GM12872 (cell line): Measurements from ENCODE around the gene IRF7.

Source experiments
- CTCF ChIP-seq: IDR thresholded peaks from 3 replicates; pipeline ENCODE4 v1.5.1; 2011; ENCODE audit warnings: low read depth, mild to moderate bottlenecking, low read length, moderate library complexity; ENCODE audit not compliant: insufficient read depth

IRF7 gene

GRCh38 chr11:617912-618682 is 2.3 kb upstream of the IRF7 start:
- TF ChIP-seq CTCF: no peak

DNA sequence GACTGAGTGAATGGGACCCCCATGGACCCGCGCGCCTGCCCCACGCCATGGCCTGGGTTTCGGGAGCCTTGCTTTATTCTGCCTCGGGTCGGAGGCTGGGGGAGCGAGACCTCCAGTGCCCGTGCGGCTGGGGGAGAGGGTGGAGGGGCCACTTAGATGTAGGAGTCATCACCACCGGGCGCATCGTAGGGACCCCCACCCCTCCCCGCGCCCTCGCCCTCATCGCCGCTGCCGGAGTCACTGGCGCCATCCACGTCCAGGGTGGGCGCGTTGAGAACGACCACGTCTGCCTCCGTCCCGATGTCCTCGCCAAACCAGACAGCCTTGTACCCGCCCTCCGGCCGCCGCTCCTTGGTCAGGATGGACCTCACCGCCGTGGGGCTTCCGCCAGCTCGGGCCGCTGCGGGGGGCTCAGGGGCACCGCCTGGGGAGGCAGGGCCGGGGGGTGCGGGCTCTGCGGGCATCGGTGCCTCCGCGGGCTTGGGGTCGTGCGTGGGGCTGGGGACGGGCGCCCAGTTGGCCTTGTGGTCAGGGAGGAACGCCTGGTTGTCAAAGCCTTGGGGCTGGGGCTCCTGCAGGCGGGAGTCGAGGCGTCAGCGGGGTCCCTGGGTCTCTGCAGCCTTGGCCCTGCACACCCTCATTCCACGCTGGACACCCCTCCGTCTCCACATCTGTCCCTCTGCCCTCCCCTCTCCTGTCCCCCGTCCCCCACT is 1.6 kb upstream of the IRF7 start:
- TF ChIP-seq CTCF: no peak

- no peak for TF ChIP-seq CTCF
Measured at GRCh38 chr11:616320-617198, 809 bp upstream of the IRF7 start.

DNA sequence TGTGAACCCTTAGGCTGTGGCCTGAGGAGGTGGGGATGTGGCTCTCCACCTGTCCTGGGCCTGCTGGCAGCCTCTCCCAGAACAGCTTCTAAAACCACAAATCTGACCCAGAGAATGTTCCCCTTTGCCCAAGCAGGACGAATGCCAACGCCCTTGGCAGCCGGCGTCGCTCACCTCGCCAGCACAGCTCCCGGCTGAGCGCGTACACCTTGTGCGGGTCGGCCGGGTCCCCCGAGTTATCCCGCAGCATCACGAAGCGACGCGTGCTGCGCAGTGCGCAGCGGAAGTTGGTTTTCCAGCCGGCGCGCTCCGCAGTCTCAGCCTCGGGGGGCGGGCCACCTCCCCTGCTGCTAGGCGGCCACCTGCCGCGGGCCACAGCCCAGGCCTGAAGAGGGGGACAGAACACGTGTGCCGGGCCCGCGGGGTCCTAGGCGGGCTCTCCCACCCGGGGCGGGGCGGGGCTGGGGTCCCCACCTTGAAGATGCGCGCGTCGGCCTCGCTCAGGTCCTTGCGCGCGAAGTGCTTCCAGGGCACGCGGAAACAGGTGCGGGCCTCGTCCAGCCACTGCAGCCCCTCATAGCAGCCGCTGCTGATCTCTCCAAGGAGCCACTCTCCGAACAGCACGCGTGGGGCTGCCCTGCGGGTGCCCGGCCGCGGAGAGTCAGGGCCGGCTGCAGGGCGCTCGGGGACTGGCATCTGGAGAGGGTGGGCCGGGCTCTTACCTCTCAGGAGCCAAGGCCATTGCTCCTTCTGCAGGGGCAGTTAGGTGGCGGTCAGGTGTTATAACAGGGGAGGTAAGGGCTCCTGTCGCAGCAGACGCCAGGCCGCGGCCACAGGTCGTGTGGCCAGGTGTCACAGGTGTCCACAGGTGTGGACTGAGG is 887 bp downstream of the IRF7 start:
- no peak for TF ChIP-seq CTCF

GRCh38 chr11:614021-614622 is 1.6 kb downstream of the IRF7 start:
- no peak for TF ChIP-seq CTCF

GRCh38 chr11:613369-613968 is 2.3 kb downstream of the IRF7 start:
- TF ChIP-seq CTCF: no peak
